ENCODE measurements around the gene ADSS1.

GRCh38 chr14:104687601-104688504, 36.2 kb upstream of the ADSS1 start:
- no peak for TF ChIP-seq POLR2A (IDR thresholded peaks at IDR 0.05; ENCODE audit: low read length)
- no peak for TF ChIP-seq GATA1 (IDR thresholded peaks at IDR 0.05; ENCODE audit: low read depth, low read length)

Measured in erythroblast (primary cell).